ENCODE data around the gene PSEN1.

- TF ChIP-seq SRF (IDR thresholded peaks at IDR 0.05; ENCODE audit: low read depth, low read length) (no peak), CTCF (IDR thresholded peaks at IDR 0.05; ENCODE audit: control extremely low read depth in 1 of 3, insufficient read depth in 1 of 3, low read depth in 1 of 3, low read length in 3 of 3) (no peak), CHD2 (IDR thresholded peaks at IDR 0.05; ENCODE audit: low read length) (no peak), E2F6 (IDR thresholded peaks at IDR 0.05) (no peak), SP2 (IDR thresholded peaks at IDR 0.05; ENCODE audit: low read length) (no peak)
These were observed 114.6 kb downstream of the PSEN1 start for GRCh38 chr14:73250781-73251500.

Measured in H1 (cell line).